Adrenal gland (tissue), 5 donors: ENCODE data around the gene UGT1A4.

Experiments
- POLR2A ChIP-seq, 2 donors: fragments of 450-650 bp; IDR thresholded peaks; one replicate each; pipeline ENCODE4 v1.6.1; 2017; ENCODE audit warnings: antibody characterized with exemption in 2 of 2, mild to moderate bottlenecking in 2 of 2, moderate library complexity in 1 of 2
- TF ChIP-seq, protein P1 (sequence below), 6 experiments: fragments of 450-650 bp in 4 of 6; fragments of 200-600 bp in 2 of 6; sonication (generic) in 1 of 6; IDR thresholded peaks; 1 replicate in 5 of 6; 2 replicates in 1 of 6; pipeline versions ENCODE4 v1.5.1 to v1.8.0; 2016 to 2021; ENCODE audit warnings: antibody characterized with exemption in 6 of 6, mild to moderate bottlenecking in 2 of 6, moderate library complexity in 1 of 6
- donor health status: DM: no; HTN: no; CAD: no.

DNA sequence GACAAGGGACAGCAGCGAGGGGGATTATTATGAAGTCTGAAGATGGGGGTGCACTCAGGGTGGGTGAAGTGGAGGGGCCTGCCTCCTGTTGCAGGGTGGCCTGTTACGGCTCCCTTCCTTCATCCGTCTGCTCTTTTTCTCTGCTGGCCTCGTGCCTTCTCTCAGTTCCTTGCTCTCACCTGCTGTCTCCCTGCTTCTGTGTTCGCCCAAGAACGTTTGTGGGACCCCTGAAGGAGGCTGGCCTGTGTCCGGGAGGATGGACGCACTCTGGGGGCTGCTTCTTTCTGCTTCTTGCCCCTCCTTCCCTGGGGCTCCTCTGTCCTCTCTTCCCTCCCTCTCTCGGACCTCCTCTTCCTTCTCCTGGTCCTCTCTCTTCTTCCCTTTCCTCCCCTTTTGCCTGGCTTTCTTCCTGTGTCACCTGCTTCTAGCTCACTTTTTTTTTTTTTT lies 73.4 kb downstream of the UGT1A4 start:
- TF ChIP-seq, protein P1, sequence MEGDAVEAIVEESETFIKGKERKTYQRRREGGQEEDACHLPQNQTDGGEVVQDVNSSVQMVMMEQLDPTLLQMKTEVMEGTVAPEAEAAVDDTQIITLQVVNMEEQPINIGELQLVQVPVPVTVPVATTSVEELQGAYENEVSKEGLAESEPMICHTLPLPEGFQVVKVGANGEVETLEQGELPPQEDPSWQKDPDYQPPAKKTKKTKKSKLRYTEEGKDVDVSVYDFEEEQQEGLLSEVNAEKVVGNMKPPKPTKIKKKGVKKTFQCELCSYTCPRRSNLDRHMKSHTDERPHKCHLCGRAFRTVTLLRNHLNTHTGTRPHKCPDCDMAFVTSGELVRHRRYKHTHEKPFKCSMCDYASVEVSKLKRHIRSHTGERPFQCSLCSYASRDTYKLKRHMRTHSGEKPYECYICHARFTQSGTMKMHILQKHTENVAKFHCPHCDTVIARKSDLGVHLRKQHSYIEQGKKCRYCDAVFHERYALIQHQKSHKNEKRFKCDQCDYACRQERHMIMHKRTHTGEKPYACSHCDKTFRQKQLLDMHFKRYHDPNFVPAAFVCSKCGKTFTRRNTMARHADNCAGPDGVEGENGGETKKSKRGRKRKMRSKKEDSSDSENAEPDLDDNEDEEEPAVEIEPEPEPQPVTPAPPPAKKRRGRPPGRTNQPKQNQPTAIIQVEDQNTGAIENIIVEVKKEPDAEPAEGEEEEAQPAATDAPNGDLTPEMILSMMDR (IDR thresholded peaks at IDR 0.05), result no peak
- no peak for TF ChIP-seq POLR2A (IDR thresholded peaks at IDR 0.05)
